ENCODE measurements around the gene TTC7B. TPM values are rescaled to one million over a fixed set of nuclear protein-coding genes. Genes with fewer than 3 reads are reported as not detected.

The TTC7B gene
- polyA plus RNA-seq, 1 donor from 2014 or later, result 19.9 TPM

- H3K9me3 ChIP-seq (ENCODE audit: low read length), result no peaks in the 10 kb centered on the region
- H3K36me3 ChIP-seq (ENCODE audit: insufficient read depth, low read length), result no peaks in the 10 kb centered on the region
- no peak overlapping the region for H3K27ac ChIP-seq (ENCODE audit: low read length)
- no peaks in the 10 kb centered on the region for H4K20me1 ChIP-seq (ENCODE audit: insufficient read depth)
- TF ChIP-seq, protein P1, sequence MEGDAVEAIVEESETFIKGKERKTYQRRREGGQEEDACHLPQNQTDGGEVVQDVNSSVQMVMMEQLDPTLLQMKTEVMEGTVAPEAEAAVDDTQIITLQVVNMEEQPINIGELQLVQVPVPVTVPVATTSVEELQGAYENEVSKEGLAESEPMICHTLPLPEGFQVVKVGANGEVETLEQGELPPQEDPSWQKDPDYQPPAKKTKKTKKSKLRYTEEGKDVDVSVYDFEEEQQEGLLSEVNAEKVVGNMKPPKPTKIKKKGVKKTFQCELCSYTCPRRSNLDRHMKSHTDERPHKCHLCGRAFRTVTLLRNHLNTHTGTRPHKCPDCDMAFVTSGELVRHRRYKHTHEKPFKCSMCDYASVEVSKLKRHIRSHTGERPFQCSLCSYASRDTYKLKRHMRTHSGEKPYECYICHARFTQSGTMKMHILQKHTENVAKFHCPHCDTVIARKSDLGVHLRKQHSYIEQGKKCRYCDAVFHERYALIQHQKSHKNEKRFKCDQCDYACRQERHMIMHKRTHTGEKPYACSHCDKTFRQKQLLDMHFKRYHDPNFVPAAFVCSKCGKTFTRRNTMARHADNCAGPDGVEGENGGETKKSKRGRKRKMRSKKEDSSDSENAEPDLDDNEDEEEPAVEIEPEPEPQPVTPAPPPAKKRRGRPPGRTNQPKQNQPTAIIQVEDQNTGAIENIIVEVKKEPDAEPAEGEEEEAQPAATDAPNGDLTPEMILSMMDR (IDR thresholded peaks at IDR 0.05; ENCODE audit: poor library complexity, severe bottlenecking), result no peak
- TF ChIP-seq EZH2 (IDR thresholded peaks at IDR 0.05; ENCODE audit: borderline replicate concordance, insufficient read depth, low read length, poor library complexity, severe bottlenecking) (no peak), POLR2AphosphoS5 (IDR thresholded peaks at IDR 0.05) (no peak), RAD21 (conservative IDR thresholded peaks at IDR 0.05) (no peak), SMC3 (conservative IDR thresholded peaks at IDR 0.05; ENCODE audit: poor library complexity) (no peak), TAF1 (IDR thresholded peaks at IDR 0.05; ENCODE audit: low read depth) (no peak), EP300 (conservative IDR thresholded peaks at IDR 0.05; ENCODE audit: poor library complexity, severe bottlenecking) (no peak), MXI1 (conservative IDR thresholded peaks at IDR 0.05; ENCODE audit: poor library complexity, severe bottlenecking) (no peak)
- TF ChIP-seq, protein P2, sequence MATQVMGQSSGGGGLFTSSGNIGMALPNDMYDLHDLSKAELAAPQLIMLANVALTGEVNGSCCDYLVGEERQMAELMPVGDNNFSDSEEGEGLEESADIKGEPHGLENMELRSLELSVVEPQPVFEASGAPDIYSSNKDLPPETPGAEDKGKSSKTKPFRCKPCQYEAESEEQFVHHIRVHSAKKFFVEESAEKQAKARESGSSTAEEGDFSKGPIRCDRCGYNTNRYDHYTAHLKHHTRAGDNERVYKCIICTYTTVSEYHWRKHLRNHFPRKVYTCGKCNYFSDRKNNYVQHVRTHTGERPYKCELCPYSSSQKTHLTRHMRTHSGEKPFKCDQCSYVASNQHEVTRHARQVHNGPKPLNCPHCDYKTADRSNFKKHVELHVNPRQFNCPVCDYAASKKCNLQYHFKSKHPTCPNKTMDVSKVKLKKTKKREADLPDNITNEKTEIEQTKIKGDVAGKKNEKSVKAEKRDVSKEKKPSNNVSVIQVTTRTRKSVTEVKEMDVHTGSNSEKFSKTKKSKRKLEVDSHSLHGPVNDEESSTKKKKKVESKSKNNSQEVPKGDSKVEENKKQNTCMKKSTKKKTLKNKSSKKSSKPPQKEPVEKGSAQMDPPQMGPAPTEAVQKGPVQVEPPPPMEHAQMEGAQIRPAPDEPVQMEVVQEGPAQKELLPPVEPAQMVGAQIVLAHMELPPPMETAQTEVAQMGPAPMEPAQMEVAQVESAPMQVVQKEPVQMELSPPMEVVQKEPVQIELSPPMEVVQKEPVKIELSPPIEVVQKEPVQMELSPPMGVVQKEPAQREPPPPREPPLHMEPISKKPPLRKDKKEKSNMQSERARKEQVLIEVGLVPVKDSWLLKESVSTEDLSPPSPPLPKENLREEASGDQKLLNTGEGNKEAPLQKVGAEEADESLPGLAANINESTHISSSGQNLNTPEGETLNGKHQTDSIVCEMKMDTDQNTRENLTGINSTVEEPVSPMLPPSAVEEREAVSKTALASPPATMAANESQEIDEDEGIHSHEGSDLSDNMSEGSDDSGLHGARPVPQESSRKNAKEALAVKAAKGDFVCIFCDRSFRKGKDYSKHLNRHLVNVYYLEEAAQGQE (IDR thresholded peaks at IDR 0.05; ENCODE audit: borderline replicate concordance), result no peak
- H3K4me2 ChIP-seq (ENCODE audit: low read length), result no peak overlapping the region
- no peaks in the 10 kb centered on the region for H3K79me2 ChIP-seq (replicated peaks; ENCODE audit: insufficient read depth, low read length)
- no peak overlapping the region for H3K4me3 ChIP-seq (ENCODE audit: low read length)
- H3K27me3 ChIP-seq (ENCODE audit: insufficient read depth, low read depth, low read length), result no peaks in the 10 kb centered on the region
- no peaks in the 10 kb centered on the region for H3K9me2 ChIP-seq (ENCODE audit: insufficient read depth, low read length)
- no peak overlapping the region for H2AFZ ChIP-seq (ENCODE audit: low read depth, low read length)
- no peak overlapping the region for H3K9ac ChIP-seq (ENCODE audit: low read length)
- no peaks in the 10 kb centered on the region for H3F3A ChIP-seq (ENCODE audit: insufficient read depth, low read length, poor library complexity, severe bottlenecking)
Observed at GRCh38 chr14:90649557-90650135, 166.6 kb downstream of the TTC7B start.

GRCh38 chr14:90649083-90649482 is 167.1 kb downstream of the TTC7B start:
- no peak overlapping the region for H3K27ac ChIP-seq (ENCODE audit: low read length)
- H3K9ac ChIP-seq (ENCODE audit: low read length), result no peak overlapping the region
- no peaks in the 10 kb centered on the region for H3K27me3 ChIP-seq (ENCODE audit: insufficient read depth, low read depth, low read length)
- H3K36me3 ChIP-seq (ENCODE audit: insufficient read depth, low read length), result no peaks in the 10 kb centered on the region
- no peaks in the 10 kb centered on the region for H3F3A ChIP-seq (ENCODE audit: insufficient read depth, low read length, poor library complexity, severe bottlenecking)
- no peaks in the 10 kb centered on the region for H3K9me2 ChIP-seq (ENCODE audit: insufficient read depth, low read length)
- no peak overlapping the region for H3K4me3 ChIP-seq (ENCODE audit: low read length)
- H3K4me2 ChIP-seq (ENCODE audit: low read length), result no peak overlapping the region
- no peak overlapping the region for H2AFZ ChIP-seq (ENCODE audit: low read depth, low read length)
- no peaks in the 10 kb centered on the region for H3K79me2 ChIP-seq (replicated peaks; ENCODE audit: insufficient read depth, low read length)
- no peaks in the 10 kb centered on the region for H3K9me3 ChIP-seq (ENCODE audit: low read length)
- TF ChIP-seq, protein P1 (IDR thresholded peaks at IDR 0.05; ENCODE audit: poor library complexity, severe bottlenecking), result no peak
- TF ChIP-seq RAD21 (conservative IDR thresholded peaks at IDR 0.05), result no peak
- TF ChIP-seq MXI1 (conservative IDR thresholded peaks at IDR 0.05; ENCODE audit: poor library complexity, severe bottlenecking), result no peak
- no peak for TF ChIP-seq EP300 (conservative IDR thresholded peaks at IDR 0.05; ENCODE audit: poor library complexity, severe bottlenecking)
- TF ChIP-seq TAF1 (IDR thresholded peaks at IDR 0.05; ENCODE audit: low read depth), result no peak
- TF ChIP-seq POLR2AphosphoS5 (IDR thresholded peaks at IDR 0.05), result no peak
- no peak for TF ChIP-seq SMC3 (conservative IDR thresholded peaks at IDR 0.05; ENCODE audit: poor library complexity)
- TF ChIP-seq EZH2 (IDR thresholded peaks at IDR 0.05; ENCODE audit: borderline replicate concordance, insufficient read depth, low read length, poor library complexity, severe bottlenecking), result no peak
- TF ChIP-seq, protein P2 (IDR thresholded peaks at IDR 0.05; ENCODE audit: borderline replicate concordance), result no peak
- no peaks in the 10 kb centered on the region for H4K20me1 ChIP-seq (ENCODE audit: insufficient read depth)
